PC-9 (cell line): ENCODE results near the gene RUNX3.

Experiments
- EZH2 ChIP-seq: fragments of 200-600 bp; sonication (generic); IDR thresholded peaks from 2 replicates; pipeline ENCODE4 v1.8.0; 2017; ENCODE audit warnings: antibody characterized with exemption, low read depth
- TF ChIP-seq, protein P1 (sequence below): fragments of 200-600 bp; sonication (generic); conservative IDR thresholded peaks from 2 replicates; pipeline ENCODE4 v1.6.1; 2017; ENCODE audit warnings: mixed run types, antibody characterized with exemption, mild to moderate bottlenecking, moderate library complexity

DNA sequence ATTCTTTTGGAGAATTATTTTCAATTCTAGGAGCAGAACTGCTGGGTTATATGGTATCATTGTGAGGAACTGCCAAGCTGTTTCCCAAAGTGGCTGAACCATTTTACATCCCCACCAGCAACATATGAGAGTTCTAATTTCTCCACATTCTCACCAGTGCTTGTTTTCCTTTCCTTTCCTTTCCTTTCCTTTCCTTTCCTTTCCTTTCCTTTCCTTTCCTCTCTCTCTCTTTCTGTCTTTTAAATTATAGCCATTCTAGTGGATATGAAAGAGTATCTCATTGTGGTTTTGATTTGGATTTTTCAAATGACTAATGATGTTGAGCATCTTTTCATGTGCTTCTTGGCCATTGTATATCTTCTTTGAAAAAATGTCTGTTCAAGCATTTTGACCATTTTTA lies 45.3 kb downstream of the RUNX3 start:
- TF ChIP-seq, protein P1, sequence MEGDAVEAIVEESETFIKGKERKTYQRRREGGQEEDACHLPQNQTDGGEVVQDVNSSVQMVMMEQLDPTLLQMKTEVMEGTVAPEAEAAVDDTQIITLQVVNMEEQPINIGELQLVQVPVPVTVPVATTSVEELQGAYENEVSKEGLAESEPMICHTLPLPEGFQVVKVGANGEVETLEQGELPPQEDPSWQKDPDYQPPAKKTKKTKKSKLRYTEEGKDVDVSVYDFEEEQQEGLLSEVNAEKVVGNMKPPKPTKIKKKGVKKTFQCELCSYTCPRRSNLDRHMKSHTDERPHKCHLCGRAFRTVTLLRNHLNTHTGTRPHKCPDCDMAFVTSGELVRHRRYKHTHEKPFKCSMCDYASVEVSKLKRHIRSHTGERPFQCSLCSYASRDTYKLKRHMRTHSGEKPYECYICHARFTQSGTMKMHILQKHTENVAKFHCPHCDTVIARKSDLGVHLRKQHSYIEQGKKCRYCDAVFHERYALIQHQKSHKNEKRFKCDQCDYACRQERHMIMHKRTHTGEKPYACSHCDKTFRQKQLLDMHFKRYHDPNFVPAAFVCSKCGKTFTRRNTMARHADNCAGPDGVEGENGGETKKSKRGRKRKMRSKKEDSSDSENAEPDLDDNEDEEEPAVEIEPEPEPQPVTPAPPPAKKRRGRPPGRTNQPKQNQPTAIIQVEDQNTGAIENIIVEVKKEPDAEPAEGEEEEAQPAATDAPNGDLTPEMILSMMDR: no peak
- no peak for TF ChIP-seq EZH2
